ENCODE measurements around the gene AUTS2. TPM values are rescaled to one million over a fixed set of nuclear protein-coding genes. Genes with fewer than 3 reads are reported as not detected.

The AUTS2 gene
- total and polyA plus RNA-seq, 5 donors, result 7.0 to 15.4 (median 10.6) TPM

- Histone ChIP-seq H3K27ac (ENCODE audit: low read length) (no peak overlapping the region), H3K4me3 (ENCODE audit: low read length) (no peak overlapping the region), H3K27me3 (ENCODE audit: control insufficient read depth, insufficient read depth) (no peaks in the 10 kb centered on the region), H3K9me3 (ENCODE audit: control insufficient read depth, low read length) (no peaks in the 10 kb centered on the region), H3K4me1 (ENCODE audit: control insufficient read depth, insufficient read depth, low read length) (peaks cover 2% of the 10 kb centered on the region)
- intact Hi-C loops (cut with DNase I), result no loop called here
- no peak for ATAC-seq
- no peak for DNase-seq
- 96% methylated on average over 7 of the region's 7 CpGs for WGBS
Observed at GRCh38 chr7:70730451-70731110, 1132.3 kb downstream of the AUTS2 start.

- H3K4me3 ChIP-seq (ENCODE audit: low read length), result no peak overlapping the region
- no peaks in the 10 kb centered on the region for H3K27me3 ChIP-seq (ENCODE audit: control insufficient read depth, insufficient read depth)
- 89% methylated on average over 2 of the region's 2 CpGs for WGBS
- H3K4me1 ChIP-seq (ENCODE audit: control insufficient read depth, insufficient read depth, low read length), result peaks cover 2% of the 10 kb centered on the region
- H3K27ac ChIP-seq (ENCODE audit: low read length), result no peak overlapping the region
- intact Hi-C loops (cut with DNase I), result no loop called here
- no peak for DNase-seq
- H3K9me3 ChIP-seq (ENCODE audit: control insufficient read depth, low read length), result no peaks in the 10 kb centered on the region
- no peak for ATAC-seq
Observed at GRCh38 chr7:70733090-70733489, 1134.8 kb downstream of the AUTS2 start.

GRCh38 chr7:70734411-70734810 is 1136.1 kb downstream of the AUTS2 start:
- ATAC-seq (no peak), DNase-seq (no peak)
- intact Hi-C loops (cut with DNase I), result no loop called here
- Histone ChIP-seq H3K27me3 (ENCODE audit: control insufficient read depth, insufficient read depth) (no peaks in the 10 kb centered on the region), H3K9me3 (ENCODE audit: control insufficient read depth, low read length) (no peaks in the 10 kb centered on the region), H3K4me3 (ENCODE audit: low read length) (no peak overlapping the region), H3K4me1 (ENCODE audit: control insufficient read depth, insufficient read depth, low read length) (peaks cover 2% of the 10 kb centered on the region), H3K27ac (ENCODE audit: low read length) (no peak overlapping the region)
- 67% methylated on average over 2 of the region's 2 CpGs for WGBS

GRCh38 chr7:70735313-70735712 is 1137.0 kb downstream of the AUTS2 start:
- WGBS, result 88% methylated on average over 11 of the region's 11 CpGs
- DNase-seq (no peak), ATAC-seq (no peak)
- intact Hi-C loops (cut with DNase I), result no loop called here
- Histone ChIP-seq H3K4me1 (ENCODE audit: control insufficient read depth, insufficient read depth, low read length) (peaks cover 2% of the 10 kb centered on the region), H3K27me3 (ENCODE audit: control insufficient read depth, insufficient read depth) (no peaks in the 10 kb centered on the region), H3K9me3 (ENCODE audit: control insufficient read depth, low read length) (no peaks in the 10 kb centered on the region), H3K27ac (ENCODE audit: low read length) (no peak overlapping the region), H3K4me3 (ENCODE audit: low read length) (no peak overlapping the region)

GRCh38 chr7:70736715-70737460 is 1138.6 kb downstream of the AUTS2 start:
- intact Hi-C loops (cut with DNase I), result no loop called here
- peak overlapping the region; percentile 19 for H3K4me3 ChIP-seq (ENCODE audit: low read length)
- no peak overlapping the region for H3K27ac ChIP-seq (ENCODE audit: low read length)
- 24% methylated on average over 11 of the region's 11 CpGs for WGBS
- ATAC-seq, result peak; percentile 80 to 85
- peaks cover 2% of the 10 kb centered on the region for H3K4me1 ChIP-seq (ENCODE audit: control insufficient read depth, insufficient read depth, low read length)
- no peaks in the 10 kb centered on the region for H3K9me3 ChIP-seq (ENCODE audit: control insufficient read depth, low read length)
- no peaks in the 10 kb centered on the region for H3K27me3 ChIP-seq (ENCODE audit: control insufficient read depth, insufficient read depth)
- no peak for DNase-seq

GRCh38 chr7:70738151-70738885 is 1140.0 kb downstream of the AUTS2 start:
- Histone ChIP-seq H3K4me3 (ENCODE audit: low read length) (no peak overlapping the region), H3K4me1 (ENCODE audit: control insufficient read depth, insufficient read depth, low read length) (no peaks in the 10 kb centered on the region), H3K27me3 (ENCODE audit: control insufficient read depth, insufficient read depth) (no peaks in the 10 kb centered on the region), H3K9me3 (ENCODE audit: control insufficient read depth, low read length) (no peaks in the 10 kb centered on the region), H3K27ac (ENCODE audit: low read length) (no peak overlapping the region)
- whole genome bisulfite sequencing, result 66% methylated on average over 8 of the region's 8 CpGs
- intact Hi-C loops (cut with DNase I), result no loop called here
- DNase-seq (no peak), ATAC-seq (peak; percentile 22 to 26)

- Histone ChIP-seq H3K4me1 (ENCODE audit: control insufficient read depth, insufficient read depth, low read length) (no peaks in the 10 kb centered on the region), H3K27me3 (ENCODE audit: control insufficient read depth, insufficient read depth) (no peaks in the 10 kb centered on the region), H3K4me3 (ENCODE audit: low read length) (no peak overlapping the region), H3K27ac (ENCODE audit: low read length) (no peak overlapping the region), H3K9me3 (ENCODE audit: control insufficient read depth, low read length) (no peaks in the 10 kb centered on the region)
- no peak for ATAC-seq
- no peak for DNase-seq
- 59% methylated on average over 7 of the region's 7 CpGs for WGBS
- intact Hi-C loops (cut with DNase I), result no loop called here
Observed at GRCh38 chr7:70739646-70740210, 1141.5 kb downstream of the AUTS2 start.

- Histone ChIP-seq H3K4me3 (ENCODE audit: low read length) (no peak overlapping the region), H3K9me3 (ENCODE audit: control insufficient read depth, low read length) (no peaks in the 10 kb centered on the region), H3K4me1 (ENCODE audit: control insufficient read depth, insufficient read depth, low read length) (no peaks in the 10 kb centered on the region), H3K27me3 (ENCODE audit: control insufficient read depth, insufficient read depth) (no peaks in the 10 kb centered on the region), H3K27ac (ENCODE audit: low read length) (no peak overlapping the region)
- 91% methylated on average over 5 of the region's 5 CpGs for WGBS
- DNase-seq (no peak), ATAC-seq (no peak)
- intact Hi-C loops (cut with DNase I), result no loop called here
Observed at GRCh38 chr7:70741666-70742065, 1143.4 kb downstream of the AUTS2 start.

- no peak for ATAC-seq
- H3K9me3 ChIP-seq (ENCODE audit: control insufficient read depth, low read length), result no peaks in the 10 kb centered on the region
- intact Hi-C loops (cut with DNase I), result no loop called here
- H3K27ac ChIP-seq (ENCODE audit: low read length), result no peak overlapping the region
- DNase-seq, result no peak
- H3K4me1 ChIP-seq (ENCODE audit: control insufficient read depth, insufficient read depth, low read length), result no peaks in the 10 kb centered on the region
- H3K27me3 ChIP-seq (ENCODE audit: control insufficient read depth, insufficient read depth), result no peaks in the 10 kb centered on the region
- H3K4me3 ChIP-seq (ENCODE audit: low read length), result no peak overlapping the region
- WGBS, result 72% methylated on average over 9 of the region's 9 CpGs
Observed at GRCh38 chr7:70743531-70744325, 1145.5 kb downstream of the AUTS2 start.

- ATAC-seq (no peak), DNase-seq (no peak)
- H3K4me3 ChIP-seq (ENCODE audit: low read length), result no peak overlapping the region
- intact Hi-C loops (cut with DNase I), result no loop called here
- no peaks in the 10 kb centered on the region for H3K9me3 ChIP-seq (ENCODE audit: control insufficient read depth, low read length)
- no peaks in the 10 kb centered on the region for H3K4me1 ChIP-seq (ENCODE audit: control insufficient read depth, insufficient read depth, low read length)
- no peak overlapping the region for H3K27ac ChIP-seq (ENCODE audit: low read length)
- no peaks in the 10 kb centered on the region for H3K27me3 ChIP-seq (ENCODE audit: control insufficient read depth, insufficient read depth)
- WGBS, result 90% methylated on average over 12 of the region's 12 CpGs
Observed at GRCh38 chr7:70744492-70744891, 1146.2 kb downstream of the AUTS2 start.

Data from right cardiac atrium (tissue), 5 donors.